GM18499 (cell line): ENCODE measurements around the gene NLRP4.
"Not testable (repeated sequence)": the region's sequence is repeated elsewhere in the genome, so short reads cannot be mapped to it uniquely, and the experiment has no call there.

Experiments
- ATAC-seq: cut with Tn5 transposase; IDR thresholded peaks from one replicate; pipeline ENCODE4 v1.9.1; 2021; ENCODE audit warnings: moderate number of reproducible peaks; ENCODE audit not compliant: insufficient read depth, unreplicated experiment

NLRP4 gene

DNA sequence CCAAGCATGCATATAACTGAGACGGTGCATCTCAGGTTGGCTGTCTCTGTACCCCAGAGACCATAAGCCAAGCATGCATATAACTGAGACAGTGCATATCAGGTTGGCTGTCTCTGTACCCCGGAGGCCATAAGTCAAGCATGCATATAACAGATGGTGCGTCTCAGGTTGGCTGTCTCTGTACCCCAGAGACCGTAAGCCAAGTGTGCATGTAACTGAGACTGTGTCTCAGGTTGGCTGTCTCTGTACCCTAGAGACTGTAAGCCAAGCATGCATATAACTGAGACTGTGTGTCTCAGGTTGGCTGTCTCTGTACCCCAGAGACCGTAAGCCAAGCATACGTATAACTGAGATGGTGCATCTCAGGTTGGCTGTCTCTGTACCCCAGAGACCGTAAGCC lies 30.8 kb downstream of the NLRP4 start:
- ATAC-seq = no peak

DNA sequence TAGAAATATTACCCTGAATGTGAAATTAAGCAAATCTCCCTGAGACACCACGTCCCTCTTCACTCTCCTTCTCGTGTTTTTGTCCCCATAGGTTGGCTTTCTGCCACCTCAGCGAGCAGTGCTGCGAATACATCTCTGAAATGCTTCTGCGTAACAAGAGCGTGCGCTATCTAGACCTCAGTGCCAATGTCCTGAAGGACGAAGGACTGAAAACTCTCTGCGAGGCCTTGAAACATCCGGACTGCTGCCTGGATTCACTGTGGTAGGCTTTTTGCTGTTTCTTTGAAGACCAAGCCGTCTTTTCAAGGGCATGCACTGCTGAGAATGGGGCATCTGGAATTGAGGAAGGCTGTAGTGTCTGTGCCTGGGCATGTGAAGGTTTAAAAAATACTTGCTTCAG lies 34.4 kb downstream of the NLRP4 start:
- ATAC-seq = no peak

DNA sequence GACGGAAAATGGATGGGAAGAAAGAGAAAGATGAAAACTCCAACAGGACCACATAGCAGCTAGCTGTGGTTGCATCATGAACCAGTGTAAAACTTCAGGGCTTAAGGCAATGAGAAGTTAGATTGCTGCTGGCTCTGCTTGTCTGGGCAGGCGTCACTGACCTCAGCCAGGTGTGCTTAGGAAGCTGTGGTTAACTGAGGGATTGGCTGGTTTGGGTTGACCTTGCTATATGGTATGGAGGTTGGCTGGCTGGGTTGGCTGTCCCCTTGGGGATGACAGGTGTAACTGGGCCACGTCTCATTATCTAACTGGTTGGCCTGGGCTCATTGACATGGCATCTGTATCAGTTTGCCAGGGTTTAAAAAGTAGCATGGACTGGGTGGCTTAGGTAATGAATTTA lies 40.9 kb downstream of the NLRP4 start:
- ATAC-seq = no peak

DNA sequence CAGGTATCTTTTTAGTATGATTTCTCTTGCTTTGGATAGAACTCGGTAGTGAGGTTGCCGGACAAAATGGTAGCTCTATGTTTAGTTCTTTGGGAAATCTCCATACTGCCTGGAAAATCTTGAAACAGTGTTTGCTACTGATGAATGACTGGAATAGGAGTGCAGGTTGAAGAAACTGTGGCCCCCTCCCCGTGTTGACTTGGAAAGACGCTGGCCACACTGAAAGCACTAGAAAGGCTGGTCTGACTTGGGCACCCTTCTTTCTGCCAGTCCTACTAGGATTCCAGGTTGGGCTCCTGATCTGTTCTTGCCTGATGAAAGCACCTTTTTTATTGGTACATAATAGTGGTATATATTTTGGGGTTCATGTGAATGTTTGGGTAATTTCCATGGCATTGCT lies 46.3 kb downstream of the NLRP4 start:
- no peak for ATAC-seq

DNA sequence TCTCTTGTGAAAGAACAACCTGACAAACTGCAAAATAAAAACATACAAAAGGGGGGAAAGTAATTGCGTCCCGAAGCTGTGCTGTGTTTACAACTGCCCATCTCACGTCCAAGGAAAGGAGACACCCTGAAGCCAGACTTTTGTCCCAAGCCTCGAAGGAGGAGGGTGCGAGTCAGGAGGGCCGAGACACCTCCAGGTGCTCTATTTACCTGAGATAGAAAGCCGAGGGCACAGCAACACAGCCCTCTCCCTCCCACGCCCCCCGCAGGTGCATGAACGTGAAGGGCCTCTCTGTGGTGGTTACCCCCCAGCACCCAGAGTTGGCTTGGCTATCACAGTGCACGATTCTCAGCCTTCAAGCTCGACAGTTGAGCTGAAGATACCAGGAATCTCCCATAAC lies 62.6 kb downstream of the NLRP4 start:
- ATAC-seq = no peak

DNA sequence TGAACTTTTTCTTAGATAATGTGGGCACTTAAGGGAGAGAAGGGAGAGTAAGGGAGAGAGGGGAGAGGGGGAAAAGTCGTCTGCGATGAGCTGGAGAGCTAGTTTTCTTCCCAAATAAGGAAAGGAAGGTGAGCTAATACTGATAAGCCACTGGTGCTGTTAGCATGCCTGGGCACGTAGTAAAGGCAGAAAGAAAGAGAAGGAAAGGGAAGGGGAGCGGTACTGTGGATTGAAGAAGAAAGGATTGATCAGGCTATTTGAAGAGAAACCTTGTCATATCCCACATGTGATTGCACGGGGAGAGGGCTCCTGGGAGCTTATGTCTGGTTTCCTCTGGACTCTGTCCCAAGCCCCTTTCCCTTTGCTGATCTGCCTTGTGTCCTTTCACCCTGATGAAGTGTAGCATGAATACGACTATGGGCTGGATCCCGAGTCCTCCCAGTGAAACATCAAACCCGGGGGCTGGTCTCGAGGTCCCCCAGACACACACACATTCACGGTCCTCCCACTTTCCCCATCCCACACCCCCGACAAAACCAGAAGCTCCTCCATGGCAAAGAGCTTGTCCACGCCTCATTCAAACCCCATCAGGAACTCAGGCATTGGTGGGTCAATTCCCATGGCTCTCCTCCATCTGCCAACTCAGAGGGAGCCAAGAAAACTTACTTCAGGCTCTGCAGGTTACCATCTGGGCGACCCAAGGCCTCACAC lies 65.2 kb downstream of the NLRP4 start:
- ATAC-seq = no peak

DNA sequence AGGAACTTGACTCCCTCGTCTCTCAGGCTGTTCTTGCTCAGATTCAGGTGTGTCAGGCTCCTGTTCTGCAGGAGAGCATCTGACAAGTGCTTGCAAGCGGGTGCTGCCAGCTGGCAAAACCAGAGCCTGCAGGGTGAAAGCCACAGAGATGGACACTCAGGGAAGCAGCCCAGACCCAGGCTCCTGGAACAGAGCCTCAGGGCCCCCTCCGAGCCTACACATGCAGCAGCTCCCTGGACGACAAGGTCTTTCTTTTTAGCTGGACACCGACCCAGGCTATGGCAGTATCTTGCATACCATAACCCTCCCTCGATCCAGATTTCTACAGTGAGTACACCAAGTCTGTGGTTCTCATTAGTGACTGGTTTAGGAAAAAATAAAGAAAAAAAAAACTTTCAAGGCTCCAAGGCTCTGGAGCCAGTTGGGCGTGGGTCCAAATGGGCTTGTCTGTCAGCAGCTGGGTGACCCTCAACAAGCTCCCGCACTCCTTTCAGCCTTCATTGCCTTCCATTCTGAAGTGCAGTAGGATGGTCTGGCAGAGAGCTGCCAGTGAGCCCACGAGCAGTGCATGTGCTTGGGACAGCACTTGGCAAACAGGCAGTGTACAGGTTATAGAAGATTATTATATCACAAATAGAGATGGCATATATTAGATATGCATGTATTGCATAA lies 65.9 kb downstream of the NLRP4 start:
- ATAC-seq = no peak

DNA sequence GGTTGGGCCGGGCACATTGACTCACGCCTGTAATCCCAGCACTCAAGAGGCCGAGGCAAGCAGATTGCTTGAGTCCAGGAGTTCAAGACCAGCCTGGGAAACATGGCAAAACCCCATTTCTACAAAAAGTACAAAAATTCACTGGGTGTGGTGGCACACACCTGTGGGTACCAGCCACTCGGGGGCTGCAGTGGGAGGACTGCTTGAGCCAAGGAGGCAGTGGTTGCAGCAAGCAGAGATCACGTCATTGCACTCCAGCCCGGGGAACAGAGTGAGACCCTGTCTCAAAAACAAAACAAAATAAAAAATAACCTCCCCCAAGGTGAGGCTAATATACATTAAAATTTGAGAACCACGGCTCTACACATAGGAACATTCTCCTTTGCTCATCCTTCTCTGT lies 70.9 kb downstream of the NLRP4 start:
- no peak for ATAC-seq

DNA sequence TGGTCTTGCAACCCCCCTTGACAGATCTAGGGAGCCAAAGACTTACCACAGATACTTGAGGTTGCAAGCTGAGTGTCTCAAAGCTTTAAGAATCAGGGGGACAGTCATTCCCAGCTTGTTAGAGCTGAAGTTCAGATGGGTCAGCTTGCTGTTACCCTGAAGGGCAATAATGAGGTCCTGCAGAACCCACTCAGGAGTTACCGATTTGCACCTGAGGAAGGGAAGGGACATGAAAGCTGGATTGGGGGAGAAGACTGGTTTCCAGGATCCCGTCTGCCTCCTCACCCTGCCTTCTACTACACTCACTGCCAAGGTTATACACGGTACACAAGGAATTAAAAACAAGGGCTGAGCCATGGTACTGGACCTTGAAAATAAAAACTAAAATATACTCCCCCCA lies 71.4 kb downstream of the NLRP4 start:
- no peak for ATAC-seq

DNA sequence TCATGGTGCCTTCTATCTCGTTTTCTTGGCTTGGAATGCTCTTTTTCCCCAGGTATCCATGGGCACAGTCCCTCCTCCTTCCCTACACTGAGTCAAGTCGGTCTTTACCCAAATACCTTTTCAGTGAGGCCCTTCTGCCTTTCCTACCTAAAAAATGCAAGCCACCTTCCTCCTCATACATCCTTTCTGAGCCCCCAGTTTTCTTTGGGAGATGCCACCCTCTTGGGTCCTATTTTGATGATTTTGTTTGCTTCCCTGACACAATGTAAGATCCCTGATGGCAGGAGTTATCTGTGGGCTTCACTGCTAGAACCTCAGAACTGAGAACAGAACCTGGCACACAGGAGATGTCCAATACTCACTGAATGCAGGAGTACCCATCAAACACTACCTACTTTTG lies 73.5 kb downstream of the NLRP4 start:
- ATAC-seq = no peak

DNA sequence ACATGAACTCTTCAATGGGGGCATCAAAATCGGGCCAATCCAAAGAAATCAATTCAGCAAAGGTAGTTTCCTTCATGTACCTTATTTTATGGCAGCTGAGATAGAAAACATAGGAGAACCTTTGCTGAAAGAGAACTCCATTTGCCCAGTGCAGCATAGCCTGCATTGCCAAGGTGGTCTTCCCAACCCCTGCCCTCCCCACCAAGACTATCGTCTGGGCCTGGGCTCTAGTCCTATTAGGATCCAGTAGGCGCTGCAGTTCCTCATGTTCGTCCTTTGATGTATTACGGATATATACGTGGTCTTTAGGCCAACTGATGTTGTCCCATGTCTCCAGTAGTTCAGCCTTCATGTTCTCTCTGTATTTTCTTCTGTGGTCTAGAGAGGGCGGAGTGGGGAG lies 76.6 kb downstream of the NLRP4 start:
- no peak for ATAC-seq

DNA sequence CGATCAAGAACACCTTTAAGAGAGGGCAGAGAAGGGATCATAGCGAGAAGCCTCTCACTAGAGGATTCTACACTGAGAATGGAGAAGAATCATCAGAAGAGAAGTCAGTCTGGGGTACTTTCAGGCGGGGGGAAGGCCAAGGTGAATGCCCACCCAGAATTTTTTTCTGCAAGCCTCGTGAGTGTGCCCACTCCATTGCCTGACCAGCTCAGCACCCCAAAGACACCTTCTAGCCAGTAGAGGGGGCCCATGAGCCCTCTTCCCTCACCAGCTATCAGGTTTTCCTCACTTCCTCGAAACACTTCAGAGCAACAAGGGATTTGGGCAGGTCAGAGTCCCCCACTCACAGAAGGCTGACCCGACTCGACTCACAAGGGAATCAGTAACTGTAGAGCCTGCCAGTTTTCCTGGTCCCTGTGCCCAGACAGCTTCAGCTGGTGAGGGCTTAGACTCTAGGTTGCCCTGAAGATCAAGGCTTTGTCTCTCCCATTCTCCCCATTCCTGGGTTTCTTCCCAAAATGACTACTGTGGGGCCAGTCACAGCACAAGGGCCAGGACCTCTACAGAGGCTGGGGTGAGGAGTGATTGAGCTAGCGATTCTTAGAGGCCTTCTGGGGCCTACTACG lies 77.4 kb downstream of the NLRP4 start:
- no peak for ATAC-seq

DNA sequence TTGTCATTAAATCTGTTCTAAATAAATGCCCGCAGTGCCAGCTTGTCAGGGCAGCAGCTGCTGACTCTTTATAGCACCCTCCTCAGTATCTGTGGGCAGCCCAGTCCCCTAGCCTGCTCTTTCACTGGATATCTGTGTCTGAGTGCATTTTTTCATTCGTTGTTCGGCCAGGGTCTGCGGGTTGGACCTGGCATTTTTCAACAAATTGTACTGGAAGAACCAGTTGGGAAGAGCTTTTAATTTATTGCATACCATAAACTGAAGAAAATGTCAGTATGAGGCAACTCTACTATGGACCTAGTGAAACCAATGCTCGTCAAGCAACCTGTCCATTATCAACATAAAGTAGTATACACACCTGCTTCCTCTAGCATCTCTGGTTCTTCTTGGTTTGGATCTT lies 87.2 kb downstream of the NLRP4 start:
- ATAC-seq = no peak

DNA sequence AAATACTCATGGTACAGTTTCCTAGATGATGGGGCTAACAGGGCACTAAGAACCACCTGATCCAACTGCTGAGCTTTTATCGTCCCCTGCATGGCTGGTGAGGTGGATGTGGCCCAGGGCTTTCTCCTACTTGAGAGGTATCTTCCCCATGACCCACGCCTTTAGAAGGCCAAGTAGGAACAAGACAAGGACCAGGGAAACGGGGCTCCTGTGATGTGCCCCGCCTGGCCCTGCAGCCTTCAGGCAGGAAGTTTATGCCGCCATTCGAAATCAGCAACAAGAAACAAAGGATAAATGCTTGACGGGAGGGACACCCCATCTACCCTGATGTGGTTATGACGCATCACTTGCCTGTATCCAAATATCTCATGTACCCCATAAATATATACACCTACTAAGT lies 91.7 kb downstream of the NLRP4 start:
- no peak for ATAC-seq

DNA sequence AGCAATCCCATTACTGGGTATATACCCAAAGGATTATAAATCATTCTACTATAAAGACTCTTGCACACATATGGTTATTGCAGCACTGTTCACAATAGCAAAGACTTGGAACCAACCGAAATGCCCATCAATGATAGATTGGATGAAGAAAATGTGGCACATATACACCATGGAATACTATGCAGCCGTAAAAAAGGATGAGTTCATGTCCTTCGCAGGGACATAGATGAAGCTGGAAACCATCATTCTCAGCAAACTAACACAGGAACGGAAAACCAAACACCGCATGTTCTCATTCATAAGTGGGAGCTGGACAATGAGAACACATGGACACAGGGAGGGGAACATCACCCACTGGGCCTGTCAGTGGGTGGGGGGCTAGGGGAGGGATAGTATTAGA lies 92.9 kb downstream of the NLRP4 start:
- not testable (repeated sequence) for ATAC-seq

DNA sequence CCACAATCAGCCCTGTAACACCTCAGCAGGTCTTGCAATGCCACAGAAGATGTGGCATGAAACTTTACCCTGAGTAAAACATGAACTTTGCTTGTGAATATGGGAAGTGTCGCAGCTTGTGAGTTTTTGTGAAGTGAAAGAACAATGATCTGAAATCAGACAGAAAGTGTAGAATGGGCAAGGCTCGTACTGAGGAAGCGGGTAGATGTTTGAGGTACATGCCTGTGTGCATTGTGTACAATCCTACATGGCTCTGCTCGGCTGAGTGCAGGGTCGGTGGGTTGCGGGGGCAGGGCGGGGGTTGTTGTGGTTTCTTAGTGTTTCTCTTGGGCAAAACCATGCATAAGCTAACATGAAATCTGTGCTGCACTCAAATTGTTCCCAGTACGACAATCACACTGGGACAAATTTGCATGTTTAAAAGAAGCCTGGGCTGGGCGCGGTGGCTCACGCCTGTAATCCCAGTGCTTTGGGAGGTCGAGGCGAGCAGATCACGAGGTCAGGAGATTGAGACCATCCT lies 94.7 kb downstream of the NLRP4 start:
- ATAC-seq = no peak
